HG03095 (cell line): ENCODE data around the gene CCDC150.
"Not testable (repeated sequence)": the region's sequence is repeated elsewhere in the genome, so short reads cannot be mapped to it uniquely, and the experiment has no call there.

Source experiments
- ATAC-seq: cut with Tn5 transposase; IDR thresholded peaks from one replicate; pipeline ENCODE4 v1.9.1; 2021; ENCODE audit warnings: moderate library complexity; ENCODE audit not compliant: unreplicated experiment

CCDC150 gene

DNA sequence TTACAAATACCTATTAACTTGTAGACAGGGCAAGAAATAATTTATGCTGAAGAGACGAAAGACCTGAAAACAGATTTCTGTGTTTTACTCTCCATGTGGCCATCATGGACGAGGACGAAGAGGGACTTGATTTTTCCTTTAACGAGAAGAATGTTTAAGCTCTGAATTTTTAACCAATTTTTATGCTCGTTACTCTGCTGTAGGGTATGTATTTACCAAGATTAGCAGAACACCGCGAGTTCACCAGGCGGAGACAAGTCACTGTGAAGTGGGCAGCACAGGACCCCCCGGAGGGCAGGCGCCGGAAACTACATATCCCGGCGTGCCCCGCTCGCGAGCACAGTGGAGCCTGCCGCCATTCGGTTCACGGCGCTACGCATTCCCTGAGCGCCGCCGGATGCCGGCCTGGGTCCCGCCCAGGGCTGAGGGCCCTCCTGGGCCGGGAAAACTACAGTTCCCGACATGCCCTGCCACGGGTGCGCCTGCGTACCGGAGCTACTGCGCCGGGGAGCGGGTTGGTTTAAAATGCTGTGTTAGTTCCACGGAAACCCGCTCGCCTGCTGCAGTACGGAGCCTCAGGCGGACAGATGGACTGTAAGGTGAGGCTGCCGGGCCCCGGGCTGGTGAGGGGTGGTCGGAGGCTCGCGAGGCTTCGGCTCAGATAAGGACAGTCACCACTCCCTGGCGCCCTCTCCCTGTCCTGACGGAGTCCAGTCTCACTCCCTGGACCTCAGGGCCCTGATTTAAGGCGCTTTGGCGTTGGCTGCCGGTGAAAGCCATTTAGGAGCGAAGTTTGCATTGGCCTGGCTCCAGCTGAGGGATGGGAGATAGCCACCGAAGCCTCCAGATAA lies at the start of gene CCDC150:
Gene CCDC150, plus strand, starts transcription at position 536 of the 851 bp plus-strand sequence. Its CDS starts 52 bp downstream, at position 588.
- peak; percentile 100 for ATAC-seq

DNA sequence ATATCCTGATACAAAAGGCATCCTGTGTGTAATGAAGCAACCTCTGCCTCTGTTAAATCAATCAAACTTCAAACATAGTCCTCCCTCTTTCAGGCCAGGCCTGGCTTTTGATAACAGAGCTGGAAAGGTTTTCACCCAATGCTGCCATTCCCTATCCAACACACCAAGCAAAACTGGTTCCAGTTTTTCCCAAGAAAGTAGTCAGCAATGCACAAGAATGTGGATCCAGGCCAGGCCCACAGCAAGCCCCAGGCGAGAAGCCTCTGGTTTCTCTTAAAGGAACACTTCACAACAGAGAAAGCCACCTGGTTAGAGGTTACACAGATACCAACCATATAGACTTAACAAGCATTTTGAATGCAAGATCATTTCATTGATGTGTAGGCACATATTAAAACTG lies 49.2 kb upstream of the CCDC150 start:
- no peak for ATAC-seq

GRCh38 chr2:196591004-196591403 lies 48.5 kb upstream of the CCDC150 start:
- no peak for ATAC-seq

DNA sequence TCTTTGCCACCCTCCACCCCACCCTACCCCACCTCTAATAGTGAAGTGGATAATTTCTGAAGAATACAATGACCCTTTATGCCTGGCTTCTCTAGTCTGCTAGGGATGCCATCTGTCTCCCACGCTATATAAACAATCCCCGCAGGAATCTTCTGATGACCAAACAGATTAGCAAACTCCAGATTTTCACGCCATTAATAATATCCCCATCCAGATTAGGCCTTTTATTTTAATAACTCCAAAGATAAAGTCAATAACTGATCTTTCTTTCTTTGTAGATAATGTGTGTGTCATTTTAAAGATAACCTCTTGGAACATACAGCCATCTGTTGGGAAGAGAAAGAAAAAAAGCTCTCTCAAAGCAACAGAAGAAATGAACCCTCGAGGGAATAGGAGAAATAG lies 47.9 kb upstream of the CCDC150 start:
- no peak for ATAC-seq

DNA sequence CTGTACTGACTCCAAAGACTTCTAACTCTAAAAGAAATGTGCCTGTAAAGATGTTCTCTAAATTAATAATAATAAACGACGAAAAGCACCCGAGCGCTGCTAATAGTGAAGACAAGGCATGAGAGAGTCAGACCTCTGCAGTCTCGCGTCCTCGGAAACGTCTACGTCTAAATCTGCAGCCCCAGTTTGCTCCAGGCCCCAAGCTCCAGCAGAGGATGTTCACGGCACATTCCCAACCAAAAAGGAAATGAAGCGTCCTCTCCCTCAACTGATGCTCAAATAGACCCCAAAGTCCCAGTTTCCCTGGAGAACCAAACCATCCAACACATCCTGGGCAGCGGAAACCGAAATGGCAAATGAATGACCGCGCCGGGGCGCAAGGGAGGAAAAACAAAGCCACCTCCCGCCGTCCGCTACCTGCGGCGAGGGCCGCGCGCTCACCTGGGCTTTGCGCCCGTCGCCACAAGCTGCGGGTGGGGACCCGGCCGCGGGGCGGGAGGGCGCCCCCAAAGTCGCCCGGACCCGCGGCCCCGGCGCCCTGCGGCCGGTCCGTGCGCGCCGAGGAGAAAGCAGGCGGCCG lies 47.1 kb upstream of the CCDC150 start:
- ATAC-seq = peak; percentile 23

DNA sequence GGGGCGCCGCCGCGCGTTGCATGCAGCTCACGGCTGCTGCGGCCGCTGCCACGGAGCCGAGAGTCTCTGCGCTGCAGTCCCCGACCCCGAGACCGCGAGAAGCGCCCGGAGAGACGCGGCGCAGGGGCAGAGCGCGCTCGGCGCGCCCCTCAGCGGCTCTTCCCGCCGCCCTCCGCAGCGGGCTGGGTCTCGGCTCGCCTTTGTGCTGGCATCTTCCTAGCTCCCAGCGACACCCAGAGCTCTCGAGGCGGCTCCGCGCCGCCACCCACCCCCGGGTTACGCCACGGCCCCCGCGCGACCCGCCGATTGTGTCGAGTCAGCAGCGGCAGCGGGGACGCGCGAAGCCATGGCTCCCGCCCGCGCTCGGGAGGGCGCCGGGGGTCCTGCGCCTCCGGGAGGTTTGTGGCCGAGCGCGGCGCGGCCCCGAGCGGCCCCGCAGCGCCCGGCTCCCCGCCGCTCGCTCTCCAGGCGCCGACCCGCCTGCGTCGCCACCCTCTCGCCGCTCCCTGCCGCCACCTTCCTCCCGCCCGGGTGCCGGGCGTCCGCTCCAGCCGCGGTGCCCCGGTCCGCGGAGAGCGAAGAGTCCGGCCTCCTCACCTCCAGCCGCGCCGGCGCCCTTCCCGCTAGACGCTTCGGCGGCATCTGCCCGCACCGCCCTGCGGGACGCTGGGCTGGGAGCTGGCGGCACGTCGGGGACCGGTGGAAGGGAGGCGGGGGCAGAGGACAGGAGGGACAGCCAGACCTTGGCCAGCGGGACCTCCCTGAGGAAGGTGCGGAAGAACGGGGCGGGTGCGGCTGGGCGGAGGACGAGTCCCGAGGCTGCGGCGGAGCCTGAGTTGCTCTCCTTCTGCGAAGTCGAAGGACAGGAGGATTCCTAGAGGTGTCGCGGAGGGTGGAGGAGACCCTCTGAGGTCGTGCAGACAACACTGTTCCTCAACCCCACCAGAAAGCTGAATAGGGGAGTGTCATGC lies 46.3 kb upstream of the CCDC150 start, which contains the start of gene HECW2:
Gene HECW2, minus strand, starts transcription at position 644 of the 971 bp plus-strand sequence.
- ATAC-seq = peak; percentile 64

DNA sequence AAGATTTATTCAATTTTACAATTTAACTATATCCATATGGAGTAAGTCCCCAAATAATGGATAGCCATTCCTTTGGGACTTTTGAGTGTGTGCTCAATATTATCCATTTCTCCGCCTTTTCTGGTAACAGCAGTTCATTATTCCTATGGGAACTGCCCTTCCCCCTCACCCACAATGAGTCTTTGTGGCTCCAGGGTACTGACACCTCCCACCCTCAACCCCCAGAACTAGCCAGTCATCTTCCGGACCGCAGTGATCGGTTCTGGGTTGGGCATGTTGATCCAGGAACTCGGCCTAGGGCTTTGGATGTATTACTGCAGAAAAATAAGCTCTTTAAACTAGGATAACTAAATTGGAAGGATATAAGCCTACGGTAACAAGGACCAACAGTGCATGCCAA lies 45.4 kb upstream of the CCDC150 start:
- no peak for ATAC-seq

- no peak for ATAC-seq
Observed at GRCh38 chr2:196597531-196597930, 42.0 kb upstream of the CCDC150 start.

DNA sequence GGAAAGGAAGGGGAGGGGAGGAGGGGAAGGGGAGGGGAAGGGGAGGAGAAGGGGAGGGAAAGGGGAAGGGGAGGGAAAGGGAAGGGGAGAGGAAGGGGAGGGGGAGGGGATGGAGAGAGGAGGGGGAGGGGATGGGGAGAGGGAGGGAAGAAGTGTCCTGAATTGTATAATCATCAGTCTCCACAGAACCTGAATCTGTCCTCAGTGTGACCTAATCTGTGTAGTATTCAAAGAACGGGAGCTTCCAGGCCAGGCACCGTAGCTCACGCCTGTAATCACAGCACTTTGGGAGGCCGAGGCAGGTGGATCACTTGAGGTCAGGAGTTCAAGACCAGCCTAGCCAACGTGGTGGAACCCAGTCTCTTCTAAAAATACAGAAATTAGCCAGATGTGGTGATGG lies 41.1 kb upstream of the CCDC150 start:
- no peak for ATAC-seq

GRCh38 chr2:196598846-196599245 lies 40.7 kb upstream of the CCDC150 start:
- no peak for ATAC-seq

GRCh38 chr2:196601430-196602306 lies 37.8 kb upstream of the CCDC150 start:
- ATAC-seq = no peak

DNA sequence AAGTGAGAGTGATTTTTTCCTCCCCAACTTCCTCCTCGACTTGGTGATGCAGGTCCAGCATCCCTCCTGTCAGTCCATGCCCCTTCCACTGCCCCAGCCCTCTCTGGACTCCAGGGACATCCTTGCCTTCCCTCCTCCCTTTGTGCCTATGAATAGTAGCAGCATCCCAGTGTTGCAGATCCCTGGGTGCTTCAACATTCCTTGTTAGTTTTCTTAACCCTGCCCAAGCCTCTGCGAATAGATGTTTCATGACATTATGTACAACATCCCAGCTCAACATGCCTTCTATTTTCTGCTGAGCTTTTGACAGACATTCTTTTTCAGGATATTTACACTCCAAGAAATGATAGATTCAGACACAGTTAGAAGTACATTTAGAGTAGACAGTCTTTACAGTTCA lies 35.3 kb upstream of the CCDC150 start:
- ATAC-seq = no peak

GRCh38 chr2:196606516-196606915 lies 33.0 kb upstream of the CCDC150 start:
- no peak for ATAC-seq

DNA sequence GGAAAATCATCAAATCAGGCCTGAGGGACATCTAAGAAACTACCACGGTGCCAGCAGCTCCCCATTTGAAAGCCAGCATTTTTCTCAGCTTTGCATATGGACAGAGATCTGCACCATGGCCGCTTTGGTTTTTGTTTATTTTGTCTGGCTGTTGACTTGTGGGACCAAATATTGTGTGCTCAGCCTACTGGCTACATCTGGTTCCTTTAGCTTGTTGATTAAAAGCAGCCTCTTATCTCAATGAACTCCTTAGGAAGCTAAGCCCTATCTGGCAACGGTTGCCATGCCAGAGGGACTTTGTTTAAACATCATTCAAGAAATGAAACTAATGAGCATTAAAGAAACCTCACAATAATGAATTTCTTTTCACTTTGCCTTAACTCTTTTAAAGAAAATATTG lies 32.4 kb upstream of the CCDC150 start:
- ATAC-seq = no peak

DNA sequence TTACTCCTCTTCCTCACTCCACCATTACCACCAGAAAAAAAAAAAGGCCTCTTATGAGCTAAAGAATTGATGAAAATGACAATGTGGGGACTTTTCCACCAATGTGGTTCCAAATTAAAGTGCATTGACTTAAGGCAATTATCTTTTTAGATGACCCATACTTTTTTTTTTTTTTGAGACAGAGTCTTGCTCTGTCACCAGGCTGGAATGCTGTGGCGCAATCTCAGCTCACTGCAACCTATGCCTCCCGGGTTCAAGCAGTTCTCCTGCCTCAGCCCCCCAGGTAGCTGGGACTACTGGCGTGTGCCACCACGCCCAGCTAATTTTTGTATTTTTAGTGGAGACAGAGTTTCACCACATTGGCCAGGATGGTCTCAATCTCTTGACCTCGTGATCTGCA lies 31.6 kb upstream of the CCDC150 start:
- ATAC-seq = not testable (repeated sequence)

GRCh38 chr2:196609806-196610205 lies 29.7 kb upstream of the CCDC150 start:
- ATAC-seq = no peak

DNA sequence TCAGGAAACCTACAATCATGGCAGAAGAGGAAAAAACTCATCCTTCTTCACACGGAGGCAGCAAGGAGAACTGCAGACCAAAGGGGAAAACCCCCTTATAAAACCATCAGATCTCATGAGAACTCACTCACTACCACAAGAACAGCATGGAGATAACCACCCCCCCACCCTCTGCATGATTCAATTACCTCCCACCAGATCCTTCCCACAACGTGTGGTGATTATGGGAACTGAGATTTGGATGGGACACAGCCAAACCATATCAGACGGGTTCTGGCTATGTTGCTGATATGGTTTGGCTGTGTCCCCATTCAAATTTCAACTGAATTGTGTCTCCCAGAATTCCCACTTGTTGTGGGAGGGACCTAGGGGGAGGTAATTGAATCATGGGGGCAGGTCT lies 28.7 kb upstream of the CCDC150 start:
- no peak for ATAC-seq

DNA sequence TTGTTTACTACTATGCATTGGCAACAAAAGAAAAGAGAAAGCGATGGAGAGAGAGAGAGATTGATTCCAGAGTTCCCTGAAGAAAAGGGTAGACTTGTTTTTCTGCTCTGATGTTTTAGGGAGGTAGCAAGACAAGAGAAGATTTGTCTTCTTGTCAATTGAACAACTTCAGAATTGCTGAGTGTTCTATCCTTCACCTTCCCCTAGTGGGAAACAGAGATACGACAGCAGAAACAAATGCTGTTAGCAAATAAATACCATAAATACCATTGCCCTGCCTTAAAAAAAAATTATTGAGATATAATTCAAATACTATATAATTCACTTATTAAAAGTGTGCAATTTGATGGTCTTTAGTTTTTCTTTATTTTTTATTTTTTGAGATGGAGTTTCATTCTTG lies 26.2 kb upstream of the CCDC150 start:
- no peak for ATAC-seq

- no peak for ATAC-seq
Observed at GRCh38 chr2:196617430-196617829, 22.1 kb upstream of the CCDC150 start.

GRCh38 chr2:196618661-196619060 lies 20.9 kb upstream of the CCDC150 start:
- no peak for ATAC-seq
